HG03432 (cell line): ENCODE results near the gene SCN4B.

Source experiments
- ATAC-seq: cut with Tn5 transposase; IDR thresholded peaks from one replicate; pipeline ENCODE4 v1.9.1; 2021; ENCODE audit warnings: mild to moderate bottlenecking, moderate library complexity; ENCODE audit not compliant: unreplicated experiment

Gene SCN4B

GRCh38 chr11:118105657-118106305 is 46.8 kb downstream of the SCN4B start:
- no peak for ATAC-seq

GRCh38 chr11:118104491-118104890 is 48.1 kb downstream of the SCN4B start:
- ATAC-seq: no peak

- no peak for ATAC-seq
Observed at GRCh38 chr11:118102721-118103261, 49.8 kb downstream of the SCN4B start.

GRCh38 chr11:118100691-118101232 is 51.9 kb downstream of the SCN4B start:
- ATAC-seq: no peak

GRCh38 chr11:118099838-118100556 is 52.6 kb downstream of the SCN4B start:
- no peak for ATAC-seq

GRCh38 chr11:118098996-118099837 is 53.4 kb downstream of the SCN4B start:
- ATAC-seq: no peak

- ATAC-seq: no peak
Observed at GRCh38 chr11:118095967-118096367, 56.7 kb downstream of the SCN4B start.

- ATAC-seq: no peak
Observed at GRCh38 chr11:118095493-118095892, 57.1 kb downstream of the SCN4B start.

- no peak for ATAC-seq
Observed at GRCh38 chr11:118092907-118093571, 59.6 kb downstream of the SCN4B start.

GRCh38 chr11:118091690-118092089 is 60.9 kb downstream of the SCN4B start:
- no peak for ATAC-seq

GRCh38 chr11:118090545-118091162 is 62.0 kb downstream of the SCN4B start:
- no peak for ATAC-seq

- ATAC-seq: no peak
Observed at GRCh38 chr11:118088531-118088930, 64.1 kb downstream of the SCN4B start.

- no peak for ATAC-seq
Observed at GRCh38 chr11:118087931-118088330, 64.7 kb downstream of the SCN4B start.

GRCh38 chr11:118086913-118087768 is 65.5 kb downstream of the SCN4B start, which contains the start of gene SMIM35:
Gene SMIM35 (minus strand): TSS chr11:118086963. CDS start chr11:118086757, 206 bp downstream.
- no peak for ATAC-seq

- no peak for ATAC-seq
Observed at GRCh38 chr11:118084656-118085055, 68.0 kb downstream of the SCN4B start.

- ATAC-seq: no peak
Observed at GRCh38 chr11:118084247-118084646, 68.4 kb downstream of the SCN4B start.
